H1 (cell line): ENCODE results near the gene METTL25B. TPM values are rescaled to one million over a fixed set of nuclear protein-coding genes. Genes with fewer than 3 reads are reported as not detected.

ENCODE experiments used
- GABPA ChIP-seq: IDR thresholded peaks from 2 replicates; pipeline ENCODE4 v1.6.1; 2011; ENCODE audit warnings: mild to moderate bottlenecking, low read length, moderate library complexity, borderline replicate concordance; ENCODE audit not compliant: insufficient read depth
- PHF8 ChIP-seq: fragments of 200-600 bp; sonication (generic); conservative IDR thresholded peaks from 2 replicates; pipeline ENCODE4 v1.7.1; 2012; ENCODE audit warnings: low read depth, mild to moderate bottlenecking, inconsistent platforms, low read length, moderate library complexity
- RAD21 ChIP-seq, 2 experiments: IDR thresholded peaks in 1 of 2; conservative IDR thresholded peaks in 1 of 2; 2 replicates each; pipeline ENCODE4 v1.6.1; 2011; ENCODE audit warnings: low read depth in 2 of 2, low read length in 2 of 2, improper control_type of control experiment in 1 of 2, inconsistent platforms in 1 of 2, mild to moderate bottlenecking in 1 of 2, moderate library complexity in 1 of 2
- RBBP5 ChIP-seq: IDR thresholded peaks from 2 replicates; pipeline ENCODE4 v1.7.1; 2012; ENCODE audit warnings: low read depth, mild to moderate bottlenecking, inconsistent platforms, low read length, moderate library complexity, borderline replicate concordance
- RNF2 ChIP-seq: fragments of 200-900, 300-1000 bp; sonication (generic); IDR thresholded peaks from 2 replicates; pipeline ENCODE4 v1.7.1; 2016; ENCODE audit warnings: borderline replicate concordance, low read depth, mild to moderate bottlenecking, antibody characterized with exemption, low read length; ENCODE audit not compliant: poor library complexity, severe bottlenecking; ENCODE audit errors: missing control alignments
- SIX5 ChIP-seq: IDR thresholded peaks from 2 replicates; pipeline ENCODE4 v1.6.1; 2011; ENCODE audit warnings: mild to moderate bottlenecking, low read depth, low read length
- SP4 ChIP-seq: IDR thresholded peaks from 2 replicates; pipeline ENCODE4 v1.6.1; 2012; ENCODE audit warnings: low read length, inconsistent platforms
- TBP ChIP-seq: IDR thresholded peaks from 2 replicates; pipeline ENCODE4 v1.6.1; 2011; ENCODE audit warnings: low read depth, low read length, improper control_type of control experiment
- TCF12 ChIP-seq: IDR thresholded peaks from 2 replicates; pipeline ENCODE4 v1.6.1; 2011; ENCODE audit warnings: low read depth, mild to moderate bottlenecking, low read length
- ZNF274 ChIP-seq: IDR thresholded peaks from 2 replicates; pipeline ENCODE4 v1.7.0; 2012; ENCODE audit warnings: low read length, borderline replicate concordance; ENCODE audit errors: extremely low read depth
- polyA plus RNA-seq, 7 experiments: library from polyadenylated mRNA; depleted of rRNA in 3 of 7; stranded (reverse) in 5 of 7; unstranded in 2 of 7; fragments of >200 nt in 5 of 7; fragments of 200-250 nt in 2 of 7; gene quantifications; 1 replicate in 5 of 7; 2 replicates in 1 of 7; 4 replicates in 1 of 7; pipeline versions ENCODE4 v1.2.1 to v1.2.3, GENCODE V29; 2011 to 2013; ENCODE audit warnings: missing spikeins in 2 of 7, mixed read lengths in 2 of 7
- total RNA-seq: library from RNA; stranded (reverse); fragmentation: NEBNext Ultra II Directional; extraction: Animal tissue kit (Norgen Biotek cat#: 25700); gene quantifications from 2 replicates; pipeline ENCODE4 v1.2.1, GENCODE V29; 2021

METTL25B gene
- total and polyA plus RNA-seq, 2 of the 8 experiments (the other 6 are each of a cell fraction or from before 2014, with no cell fraction given) = 28.4 to 30.1 TPM

DNA sequence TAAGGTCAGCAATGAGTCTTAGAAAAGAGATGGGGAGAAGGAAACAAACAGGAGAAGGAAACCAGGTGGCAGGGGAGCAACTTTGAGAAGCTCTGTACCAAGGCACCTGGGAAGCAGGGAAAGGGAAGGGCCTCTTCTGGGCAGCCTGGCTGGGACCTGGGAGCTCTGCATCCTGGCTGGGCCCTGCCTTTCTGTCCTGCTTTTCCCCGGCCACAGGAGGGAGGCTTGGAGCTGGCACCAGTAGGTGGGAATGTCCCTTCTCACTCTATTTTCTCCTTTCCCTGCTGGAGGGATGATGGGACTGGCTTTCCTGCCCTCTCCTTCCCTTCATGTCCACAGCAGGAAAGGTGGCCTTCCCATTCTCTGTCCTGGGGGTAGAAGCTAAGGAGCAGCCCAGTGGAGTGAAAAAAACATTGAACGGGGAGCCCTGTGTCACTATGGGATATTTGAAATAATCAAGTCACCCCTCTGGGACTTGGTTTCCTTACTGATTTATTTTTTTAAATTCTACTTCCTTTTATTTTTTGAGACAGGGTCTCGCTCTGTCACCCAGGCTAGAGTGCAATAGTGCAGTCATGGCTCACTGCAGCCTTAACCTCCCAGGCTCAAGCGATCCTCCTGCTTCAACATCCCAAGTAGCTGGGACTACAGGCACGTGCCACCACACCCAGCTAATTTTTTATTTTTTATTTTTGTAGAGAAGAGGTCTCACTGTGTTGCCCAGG, 45.9 kb upstream of the METTL25B start (continued):
- TF ChIP-seq PHF8 (no peak), RNF2 (no peak), GABPA (peak; percentile 27; the same call in 1 of the 2 replicates), TCF12 (no peak), ZNF274 (no peak), TBP (peak; percentile 93), RAD21 (IDR thresholded peaks at IDR 0.05 in 1 of 2, conservative IDR thresholded peaks at IDR 0.05 in 1 of 2; ENCODE audit: low read depth in 2 of 2, low read length in 2 of 2) (peak; percentile 41 to 53), RBBP5 (no peak), SP4 (no peak), SIX5 (no peak)
